Suprapubic skin (tissue), 4 donors: Measurements from ENCODE around the gene EPB41L4A. TPM values are rescaled to one million over a fixed set of nuclear protein-coding genes. Genes with fewer than 3 reads are reported as not detected.

Source experiments
- DNase-seq, 2 donors: peaks; one replicate each; pipeline ENCODE4 v3.0.0-alpha.2; 2019; ENCODE audit warnings: low spot score in 2 of 2
- H3K27ac ChIP-seq: fragments of 200-600 bp; sonication (generic); one replicate; pipeline ENCODE4 v1.5.1; 2019
- H3K27me3 ChIP-seq: fragments of 200-600 bp; sonication (generic); one replicate; pipeline ENCODE4 v1.5.1; 2019
- H3K36me3 ChIP-seq: fragments of 200-600 bp; sonication (generic); one replicate; pipeline ENCODE4 v1.5.1; 2019
- H3K4me1 ChIP-seq: fragments of 200-600 bp; sonication (generic); one replicate; pipeline ENCODE4 v1.5.1; 2019
- H3K4me3 ChIP-seq: fragments of 200-600 bp; sonication (generic); one replicate; pipeline ENCODE4 v1.5.1; 2019; ENCODE audit warnings: mild to moderate bottlenecking
- H3K9me3 ChIP-seq: fragments of 200-600 bp; sonication (generic); one replicate; pipeline ENCODE4 v1.5.1; 2019
- EP300 ChIP-seq: sonication (generic); formaldehyde crosslinking; IDR thresholded peaks from one replicate; pipeline ENCODE4 v1.6.1; 2017; ENCODE audit warnings: antibody characterized with exemption
- POLR2A ChIP-seq, 2 donors: fragments of 450-650 bp; IDR thresholded peaks; one replicate each; pipeline ENCODE4 v1.6.1; 2017; ENCODE audit warnings: antibody characterized with exemption in 2 of 2, mild to moderate bottlenecking in 2 of 2, moderate library complexity in 2 of 2
- POLR2AphosphoS5 ChIP-seq, 3 donors: sonication (generic); formaldehyde crosslinking; IDR thresholded peaks; one replicate each; pipeline ENCODE4 v1.6.1; 2017; ENCODE audit warnings: antibody characterized with exemption in 3 of 3
- WGBS: methylation state at CpG from one replicate; pipeline ENCODE4 v1.1.5; 2018; 5-methylcytosine and 5-hydroxymethylcytosine counted together
- total RNA-seq, 4 donors: library from RNA; depleted of rRNA; stranded (reverse); fragments of >200 nt; gene quantifications; one replicate each; pipeline ENCODE4 v1.1.0, GENCODE V29; 2016
- TF ChIP-seq, protein P1 (sequence below), 2 donors: fragments of 200-600 bp in 1 of 2; fragments of 450-650 bp in 1 of 2; sonication (generic) in 1 of 2; IDR thresholded peaks; one replicate each; pipeline ENCODE4 v1.5.1; 2016 to 2019; ENCODE audit warnings: antibody characterized with exemption in 2 of 2, mild to moderate bottlenecking in 1 of 2, moderate library complexity in 1 of 2

Gene EPB41L4A
- total RNA-seq, 4 donors from 2014 or later: 8.5 to 31.9 (median 12.8) TPM

- H3K27me3 ChIP-seq: no peaks in the 10 kb centered on the region
- H3K9me3 ChIP-seq: no peaks in the 10 kb centered on the region
- no peak overlapping the region for H3K4me3 ChIP-seq
- peaks cover 4% of the 10 kb centered on the region for H3K36me3 ChIP-seq
- 30% methylated on average over 8 of the region's 8 CpGs for WGBS
- TF ChIP-seq EP300 (no peak), POLR2A (IDR thresholded peaks at IDR 0.05) (no peak), POLR2AphosphoS5 (IDR thresholded peaks at IDR 0.05) (no peak)
- TF ChIP-seq, protein P1, sequence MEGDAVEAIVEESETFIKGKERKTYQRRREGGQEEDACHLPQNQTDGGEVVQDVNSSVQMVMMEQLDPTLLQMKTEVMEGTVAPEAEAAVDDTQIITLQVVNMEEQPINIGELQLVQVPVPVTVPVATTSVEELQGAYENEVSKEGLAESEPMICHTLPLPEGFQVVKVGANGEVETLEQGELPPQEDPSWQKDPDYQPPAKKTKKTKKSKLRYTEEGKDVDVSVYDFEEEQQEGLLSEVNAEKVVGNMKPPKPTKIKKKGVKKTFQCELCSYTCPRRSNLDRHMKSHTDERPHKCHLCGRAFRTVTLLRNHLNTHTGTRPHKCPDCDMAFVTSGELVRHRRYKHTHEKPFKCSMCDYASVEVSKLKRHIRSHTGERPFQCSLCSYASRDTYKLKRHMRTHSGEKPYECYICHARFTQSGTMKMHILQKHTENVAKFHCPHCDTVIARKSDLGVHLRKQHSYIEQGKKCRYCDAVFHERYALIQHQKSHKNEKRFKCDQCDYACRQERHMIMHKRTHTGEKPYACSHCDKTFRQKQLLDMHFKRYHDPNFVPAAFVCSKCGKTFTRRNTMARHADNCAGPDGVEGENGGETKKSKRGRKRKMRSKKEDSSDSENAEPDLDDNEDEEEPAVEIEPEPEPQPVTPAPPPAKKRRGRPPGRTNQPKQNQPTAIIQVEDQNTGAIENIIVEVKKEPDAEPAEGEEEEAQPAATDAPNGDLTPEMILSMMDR (IDR thresholded peaks at IDR 0.05): peak; percentile 31 to 43
- no peak overlapping the region for H3K27ac ChIP-seq
- peaks cover 6% of the 10 kb centered on the region for H3K4me1 ChIP-seq
- no peak for DNase-seq
Observed at GRCh38 chr5:112174959-112175594, 244.0 kb downstream of the EPB41L4A start.

GRCh38 chr5:112165897-112166737, 253.0 kb downstream of the EPB41L4A start:
- no peaks in the 10 kb centered on the region for H3K9me3 ChIP-seq
- no peak for DNase-seq
- peaks cover 69% of the 10 kb centered on the region for H3K36me3 ChIP-seq
- H3K27ac ChIP-seq: no peak overlapping the region
- H3K4me3 ChIP-seq: no peak overlapping the region
- no peak for TF ChIP-seq EP300
- no peak for TF ChIP-seq POLR2AphosphoS5 (IDR thresholded peaks at IDR 0.05)
- no peak for TF ChIP-seq POLR2A (IDR thresholded peaks at IDR 0.05)
- TF ChIP-seq, protein P1 (IDR thresholded peaks at IDR 0.05): no peak
- no peaks in the 10 kb centered on the region for H3K27me3 ChIP-seq
- H3K4me1 ChIP-seq: peaks cover 17% of the 10 kb centered on the region
- WGBS: 77% methylated on average over 3 of the region's 3 CpGs

- no peak for TF ChIP-seq POLR2A (IDR thresholded peaks at IDR 0.05)
- TF ChIP-seq POLR2AphosphoS5 (IDR thresholded peaks at IDR 0.05): no peak
- TF ChIP-seq, protein P1 (IDR thresholded peaks at IDR 0.05): no peak
- no peak for TF ChIP-seq EP300
- DNase-seq: no peak
- Histone ChIP-seq H3K4me3 (no peak overlapping the region), H3K27ac (no peak overlapping the region), H3K4me1 (peaks cover 17% of the 10 kb centered on the region), H3K36me3 (peaks cover 68% of the 10 kb centered on the region), H3K9me3 (no peaks in the 10 kb centered on the region), H3K27me3 (no peaks in the 10 kb centered on the region)
- WGBS: 71% methylated on average over 3 of the region's 3 CpGs
Observed at GRCh38 chr5:112165399-112165798, 253.7 kb downstream of the EPB41L4A start.

- DNase-seq: no peak
- Histone ChIP-seq H3K27me3 (no peaks in the 10 kb centered on the region), H3K36me3 (peaks cover 54% of the 10 kb centered on the region), H3K9me3 (no peaks in the 10 kb centered on the region), H3K27ac (no peak overlapping the region), H3K4me1 (peaks cover 17% of the 10 kb centered on the region), H3K4me3 (no peak overlapping the region)
- TF ChIP-seq POLR2A (IDR thresholded peaks at IDR 0.05) (no peak), EP300 (no peak)
- TF ChIP-seq, protein P1 (IDR thresholded peaks at IDR 0.05): no peak
- WGBS: 85% methylated on average over 1 of the region's 1 CpG
Observed at GRCh38 chr5:112163435-112163834, 255.6 kb downstream of the EPB41L4A start.

DNA sequence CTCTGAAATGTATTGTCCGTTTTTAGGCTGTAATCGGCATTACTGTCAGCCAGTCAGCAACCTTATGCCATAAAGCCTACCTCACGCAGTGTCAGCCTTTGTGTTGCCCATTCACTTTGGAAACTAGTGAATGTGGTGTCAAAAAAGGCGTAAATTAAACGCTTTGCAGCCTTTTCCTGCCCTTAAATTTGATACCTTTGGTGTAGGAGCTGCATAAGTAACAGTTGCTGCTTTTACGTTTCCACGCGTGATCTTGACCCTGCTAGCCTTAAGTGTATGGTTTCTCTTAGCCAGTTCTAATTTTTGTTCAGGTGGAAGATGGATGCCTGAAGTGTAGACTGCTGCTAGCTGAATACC, 257.7 kb downstream of the EPB41L4A start:
- Histone ChIP-seq H3K27me3 (no peaks in the 10 kb centered on the region), H3K9me3 (no peaks in the 10 kb centered on the region), H3K4me3 (peak overlapping the region; percentile 91), H3K36me3 (peaks cover 36% of the 10 kb centered on the region), H3K27ac (peak overlapping the region; percentile 90), H3K4me1 (peaks cover 17% of the 10 kb centered on the region)
- 3% methylated on average over 8 of the region's 8 CpGs for WGBS
- TF ChIP-seq, protein P1 (IDR thresholded peaks at IDR 0.05): no peak
- no peak for TF ChIP-seq POLR2AphosphoS5 (IDR thresholded peaks at IDR 0.05)
- TF ChIP-seq EP300: no peak
- no peak for TF ChIP-seq POLR2A (IDR thresholded peaks at IDR 0.05)
- DNase-seq: no peak
